Thymus (tissue), 14 donors: ENCODE measurements around the gene REST. TPM values are rescaled to one million over a fixed set of nuclear protein-coding genes. Genes with fewer than 3 reads are reported as not detected.

Experiments
- DNase-seq, 9 donors: peaks; one replicate each; pipeline ENCODE4 v3.0.0-alpha.2; 2013; ENCODE audit warnings: low spot score in 9 of 9, low read depth in 6 of 9, missing footprints in 1 of 9
- H3K27ac ChIP-seq, 2 donors: one replicate each; pipeline ENCODE4 v1.5.1; 2013; ENCODE audit warnings: control low read depth in 1 of 2, low read depth in 1 of 2, low read length in 1 of 2, mild to moderate bottlenecking in 1 of 2, moderate library complexity in 1 of 2
- H3K27me3 ChIP-seq, 2 donors: one replicate each; pipeline ENCODE4 v1.5.1; 2013; ENCODE audit warnings: low read length in 1 of 2; ENCODE audit not compliant: control insufficient read depth in 2 of 2, insufficient read depth in 1 of 2
- H3K36me3 ChIP-seq, 2 donors: one replicate each; pipeline ENCODE4 v1.5.1; 2013; ENCODE audit warnings: low read length in 1 of 2, mild to moderate bottlenecking in 1 of 2, moderate library complexity in 1 of 2; ENCODE audit not compliant: control insufficient read depth in 2 of 2, insufficient read depth in 2 of 2
- H3K4me1 ChIP-seq, 2 donors: one replicate each; pipeline ENCODE4 v1.5.1; 2013; ENCODE audit warnings: low read length in 2 of 2; ENCODE audit not compliant: control insufficient read depth in 2 of 2, insufficient read depth in 2 of 2
- H3K4me3 ChIP-seq, 2 donors: one replicate each; pipeline ENCODE4 v1.5.1; 2013; ENCODE audit warnings: low read length in 2 of 2, control low read depth in 1 of 2, mild to moderate bottlenecking in 1 of 2
- H3K9me3 ChIP-seq, 2 donors: one replicate each; pipeline ENCODE4 v1.5.1; 2013; ENCODE audit warnings: low read length in 1 of 2, mild to moderate bottlenecking in 1 of 2; ENCODE audit not compliant: control insufficient read depth in 2 of 2, insufficient read depth in 1 of 2
- WGBS: extraction: QIAGEN DNeasy Blood & Tissue Kit; methylation state at CpG from one replicate; pipeline ENCODE4 v1.1.7; 2013; 5-methylcytosine and 5-hydroxymethylcytosine counted together
- long read RNA-seq, 10 donors: transcript quantifications; one replicate each; lab custom pipeline, GENCODE V29; 2026
- polyA plus RNA-seq: library from polyadenylated mRNA; stranded (reverse); fragments of 200-250 nt; gene quantifications from one replicate; pipeline ENCODE4 v1.2.3, GENCODE V29; 2013
- total RNA-seq: library from RNA; stranded (reverse); fragments of 120-200 nt; gene quantifications from one replicate; pipeline ENCODE4 v1.2.4, GENCODE V29; 2013
- donor health status: healthy.

Gene REST, protein sequence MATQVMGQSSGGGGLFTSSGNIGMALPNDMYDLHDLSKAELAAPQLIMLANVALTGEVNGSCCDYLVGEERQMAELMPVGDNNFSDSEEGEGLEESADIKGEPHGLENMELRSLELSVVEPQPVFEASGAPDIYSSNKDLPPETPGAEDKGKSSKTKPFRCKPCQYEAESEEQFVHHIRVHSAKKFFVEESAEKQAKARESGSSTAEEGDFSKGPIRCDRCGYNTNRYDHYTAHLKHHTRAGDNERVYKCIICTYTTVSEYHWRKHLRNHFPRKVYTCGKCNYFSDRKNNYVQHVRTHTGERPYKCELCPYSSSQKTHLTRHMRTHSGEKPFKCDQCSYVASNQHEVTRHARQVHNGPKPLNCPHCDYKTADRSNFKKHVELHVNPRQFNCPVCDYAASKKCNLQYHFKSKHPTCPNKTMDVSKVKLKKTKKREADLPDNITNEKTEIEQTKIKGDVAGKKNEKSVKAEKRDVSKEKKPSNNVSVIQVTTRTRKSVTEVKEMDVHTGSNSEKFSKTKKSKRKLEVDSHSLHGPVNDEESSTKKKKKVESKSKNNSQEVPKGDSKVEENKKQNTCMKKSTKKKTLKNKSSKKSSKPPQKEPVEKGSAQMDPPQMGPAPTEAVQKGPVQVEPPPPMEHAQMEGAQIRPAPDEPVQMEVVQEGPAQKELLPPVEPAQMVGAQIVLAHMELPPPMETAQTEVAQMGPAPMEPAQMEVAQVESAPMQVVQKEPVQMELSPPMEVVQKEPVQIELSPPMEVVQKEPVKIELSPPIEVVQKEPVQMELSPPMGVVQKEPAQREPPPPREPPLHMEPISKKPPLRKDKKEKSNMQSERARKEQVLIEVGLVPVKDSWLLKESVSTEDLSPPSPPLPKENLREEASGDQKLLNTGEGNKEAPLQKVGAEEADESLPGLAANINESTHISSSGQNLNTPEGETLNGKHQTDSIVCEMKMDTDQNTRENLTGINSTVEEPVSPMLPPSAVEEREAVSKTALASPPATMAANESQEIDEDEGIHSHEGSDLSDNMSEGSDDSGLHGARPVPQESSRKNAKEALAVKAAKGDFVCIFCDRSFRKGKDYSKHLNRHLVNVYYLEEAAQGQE
- total RNA-seq (41.3 TPM), polyA plus RNA-seq (12.4 TPM)
- long read RNA-seq, donor 1, result 0 reads
- long read RNA-seq, donor 2, result 0 reads
- long read RNA-seq, donor 3, full-length matches to known transcripts, result 10 of 115 reads
- long read RNA-seq, donor 3, partial matches to known transcripts, result 75 of 115 reads
- long read RNA-seq, donor 3, other reads (novel, unspliced or antisense), result 30 of 115 reads
- long read RNA-seq, donor 4, full-length matches to known transcripts, result 3 of 57 reads
- long read RNA-seq, donor 4, partial matches to known transcripts, result 29 of 57 reads
- long read RNA-seq, donor 4, other reads (novel, unspliced or antisense), result 25 of 57 reads
- long read RNA-seq, donor 5, full-length matches to known transcripts, result 8 of 15 reads
- long read RNA-seq, donor 5, partial matches to known transcripts, result 7 of 15 reads
- long read RNA-seq, donor 5, other reads (novel, unspliced or antisense), result 0 of 15 reads
- long read RNA-seq, donor 6, full-length matches to known transcripts, result 9 of 69 reads
- long read RNA-seq, donor 6, partial matches to known transcripts, result 18 of 69 reads
- long read RNA-seq, donor 6, other reads (novel, unspliced or antisense), result 42 of 69 reads
- long read RNA-seq, donor 7, full-length matches to known transcripts, result 18 of 28 reads
- long read RNA-seq, donor 7, partial matches to known transcripts, result 10 of 28 reads
- long read RNA-seq, donor 7, other reads (novel, unspliced or antisense), result 0 of 28 reads
- long read RNA-seq, donor 8, full-length matches to known transcripts, result 8 of 8 reads
- long read RNA-seq, donor 8, partial matches to known transcripts, result 0 of 8 reads
- long read RNA-seq, donor 8, other reads (novel, unspliced or antisense), result 0 of 8 reads
- long read RNA-seq, donor 9, full-length matches to known transcripts, result 3 of 48 reads
- long read RNA-seq, donor 9, partial matches to known transcripts, result 28 of 48 reads
- long read RNA-seq, donor 9, other reads (novel, unspliced or antisense), result 17 of 48 reads
- long read RNA-seq, donor 10, full-length matches to known transcripts, result 5 of 28 reads
- long read RNA-seq, donor 10, partial matches to known transcripts, result 23 of 28 reads
- long read RNA-seq, donor 10, other reads (novel, unspliced or antisense), result 0 of 28 reads

GRCh38 chr4:56907489-56908205 lies at the start of gene REST:
REST (plus strand) TSS chr4:56907900; CDS start chr4:56910639, 2,739 bp downstream.
- Histone ChIP-seq H3K4me3 (peak within 1 kb of the TSS; percentile 70 to 98), H3K9me3 (no peaks in the 10 kb centered on the region), H3K27me3 (peaks cover 0 to 2% of the 10 kb centered on the region in 2 donors), H3K27ac (peak within 1 kb of the TSS; percentile 86 to 96), H3K4me1 (peaks cover 19 to 31% of the 10 kb centered on the region in 2 donors), H3K36me3 (peaks cover 8% of the 10 kb centered on the region in 2 donors)
- WGBS, result under 1% methylated on average over 73 of the region's 74 CpGs
- peak; percentile 42 to 88 (median 70) for DNase-seq

- no peaks in the 10 kb centered on the region for H3K9me3 ChIP-seq
- H3K27ac ChIP-seq, result no peak overlapping the region
- no peaks in the 10 kb centered on the region for H3K36me3 ChIP-seq
- no peak for DNase-seq
- 81% methylated on average over 5 of the region's 5 CpGs for WGBS
- no peaks in the 10 kb centered on the region for H3K4me1 ChIP-seq
- H3K4me3 ChIP-seq, result no peak overlapping the region
- H3K27me3 ChIP-seq, result no peaks in the 10 kb centered on the region
Measured at GRCh38 chr4:56859841-56860240, 47.9 kb upstream of the REST start.

GRCh38 chr4:56860781-56861180 lies 46.9 kb upstream of the REST start:
- WGBS, result 99% methylated on average over 3 of the region's 3 CpGs
- no peaks in the 10 kb centered on the region for H3K27me3 ChIP-seq
- no peak overlapping the region for H3K27ac ChIP-seq
- no peak for DNase-seq
- H3K4me1 ChIP-seq, result no peaks in the 10 kb centered on the region
- no peak overlapping the region for H3K4me3 ChIP-seq
- H3K36me3 ChIP-seq, result no peaks in the 10 kb centered on the region
- no peaks in the 10 kb centered on the region for H3K9me3 ChIP-seq

DNA sequence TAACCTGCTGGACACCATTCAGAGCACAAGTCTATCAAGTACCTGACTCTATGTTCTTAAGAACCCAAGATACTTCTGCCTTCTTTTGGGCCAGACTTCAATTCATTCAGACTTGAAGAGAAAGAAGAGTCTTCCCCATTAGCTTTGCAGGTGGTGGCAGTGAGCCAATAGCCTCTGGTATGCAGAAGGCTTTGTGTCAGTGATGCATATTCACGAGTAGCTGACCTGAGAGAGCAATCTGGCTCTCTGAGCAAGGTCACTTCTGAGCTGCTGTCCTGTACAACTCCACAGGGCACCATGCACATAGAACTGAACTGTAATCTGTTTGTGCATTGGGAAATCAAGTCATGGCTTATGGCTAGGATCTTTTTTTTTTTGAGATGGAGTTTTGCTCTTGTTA lies 46.3 kb upstream of the REST start:
- H3K4me1 ChIP-seq, result no peaks in the 10 kb centered on the region
- DNase-seq, result no peak
- WGBS, result 91% methylated on average over 1 of the region's 1 CpG
- H3K4me3 ChIP-seq, result no peak overlapping the region
- H3K9me3 ChIP-seq, result no peaks in the 10 kb centered on the region
- no peak overlapping the region for H3K27ac ChIP-seq
- no peaks in the 10 kb centered on the region for H3K27me3 ChIP-seq
- H3K36me3 ChIP-seq, result no peaks in the 10 kb centered on the region

DNA sequence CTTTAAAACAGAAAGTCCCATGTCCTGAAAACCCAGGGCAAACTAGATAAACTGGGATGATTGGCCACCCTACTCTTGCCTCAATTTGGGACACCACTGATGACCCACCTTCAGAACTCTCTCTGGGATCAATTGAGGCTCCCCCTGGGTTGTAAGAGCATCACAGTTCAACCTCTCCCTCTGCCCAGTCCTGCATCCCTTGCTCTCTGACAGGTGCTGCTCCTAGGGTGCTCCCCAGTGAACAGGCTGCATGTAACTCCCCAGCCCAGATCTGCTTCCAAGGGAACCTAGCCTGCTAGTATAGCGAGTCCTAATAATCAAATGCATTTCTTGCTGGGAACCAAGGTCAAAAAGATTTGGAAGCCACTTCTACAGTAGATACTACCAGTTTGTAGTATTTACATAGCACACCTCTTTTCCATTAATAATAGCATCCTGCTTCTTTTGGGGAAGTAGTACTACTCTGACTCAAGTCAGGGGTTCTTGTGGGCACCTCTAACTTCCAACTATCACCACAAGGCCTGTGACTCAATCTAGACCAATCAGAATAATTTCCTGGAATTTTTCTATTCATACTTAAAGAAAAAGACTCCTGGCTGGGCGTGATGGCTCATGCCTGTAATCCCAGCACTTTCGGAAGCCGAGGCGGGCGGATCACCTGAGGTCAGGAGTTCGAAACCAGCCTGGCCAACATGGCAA lies 44.1 kb upstream of the REST start:
- Histone ChIP-seq H3K4me3 (no peak overlapping the region), H3K36me3 (no peaks in the 10 kb centered on the region), H3K4me1 (no peaks in the 10 kb centered on the region), H3K27ac (no peak overlapping the region), H3K27me3 (no peaks in the 10 kb centered on the region), H3K9me3 (no peaks in the 10 kb centered on the region)
- 93% methylated on average over 7 of the region's 7 CpGs for WGBS
- no peak for DNase-seq

DNA sequence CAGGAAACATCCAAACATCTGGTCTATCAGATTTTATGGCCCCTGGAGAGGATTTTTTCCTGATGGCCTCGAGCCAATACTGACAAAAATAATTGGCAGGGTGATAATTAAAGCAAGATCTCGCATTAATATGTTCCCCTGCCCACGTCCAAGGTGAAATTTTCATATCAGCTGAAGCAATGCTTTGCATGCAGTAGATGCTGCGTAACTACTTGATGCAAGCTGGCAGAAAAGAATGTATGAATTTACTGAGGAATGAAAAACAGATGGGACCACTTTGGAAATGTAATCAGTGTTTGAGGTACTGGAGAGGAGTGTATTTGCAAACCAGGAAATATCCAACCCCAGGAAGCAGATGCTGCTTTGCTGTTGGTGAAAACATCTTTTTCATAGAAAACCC lies 36.8 kb upstream of the REST start:
- Histone ChIP-seq H3K27me3 (no peaks in the 10 kb centered on the region), H3K4me1 (peaks cover 3 to 6% of the 10 kb centered on the region in 2 donors), H3K27ac (no peak overlapping the region), H3K9me3 (no peaks in the 10 kb centered on the region), H3K4me3 (no peak overlapping the region), H3K36me3 (no peaks in the 10 kb centered on the region)
- WGBS, result 25% methylated on average over 4 of the region's 4 CpGs
- DNase-seq, result no peak

DNA sequence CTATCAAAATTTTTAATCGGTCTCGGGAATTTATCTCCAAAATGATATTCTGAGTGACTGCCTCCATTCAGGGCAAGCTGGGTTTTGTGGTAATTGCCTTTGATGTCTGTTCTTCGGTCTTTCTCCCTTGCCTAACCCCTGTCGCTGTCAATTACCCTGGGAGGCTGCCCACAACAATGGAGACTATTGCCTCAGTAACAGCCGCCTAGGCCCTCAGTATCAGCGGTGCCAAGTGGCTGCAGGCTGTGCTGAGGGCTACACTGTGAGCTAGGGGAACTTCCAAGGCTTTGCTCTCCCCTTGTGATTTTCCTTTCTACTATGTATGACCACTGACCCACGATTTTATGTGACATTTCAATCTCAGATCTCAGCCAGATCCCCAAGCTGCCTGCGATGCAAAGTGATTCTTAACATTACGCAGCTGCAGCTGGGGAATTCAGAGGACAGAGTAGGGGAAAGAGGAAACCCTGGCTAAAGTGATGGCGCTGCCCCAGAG lies 36.3 kb upstream of the REST start:
- no peak overlapping the region for H3K27ac ChIP-seq
- peaks cover 3 to 6% of the 10 kb centered on the region in 2 donors for H3K4me1 ChIP-seq
- no peaks in the 10 kb centered on the region for H3K9me3 ChIP-seq
- H3K4me3 ChIP-seq, result no peak overlapping the region
- WGBS, result 14% methylated on average over 10 of the region's 10 CpGs
- H3K27me3 ChIP-seq, result no peaks in the 10 kb centered on the region
- peak in 1 of 9 donors; percentile 16 for DNase-seq
- H3K36me3 ChIP-seq, result no peaks in the 10 kb centered on the region
